Stomach smooth muscle (tissue), 2 donors: Measurements from ENCODE around the gene REXO4.

Experiments used
- H3K27ac ChIP-seq: one replicate; pipeline ENCODE4 v1.7.0; 2013; ENCODE audit warnings: mild to moderate bottlenecking, low read length, inconsistent platforms
- H3K27me3 ChIP-seq, 2 donors: one replicate each; pipeline ENCODE4 v1.7.0; 2013; ENCODE audit warnings: low read length in 2 of 2; ENCODE audit not compliant: insufficient read depth in 2 of 2, control insufficient read depth in 1 of 2
- H3K36me3 ChIP-seq, 2 donors: one replicate each; pipeline ENCODE4 v1.7.0; 2013; ENCODE audit warnings: low read length in 2 of 2; ENCODE audit not compliant: control insufficient read depth in 2 of 2, insufficient read depth in 2 of 2
- H3K4me1 ChIP-seq: one replicate; pipeline ENCODE4 v1.7.0; 2013; ENCODE audit warnings: low read length; ENCODE audit not compliant: control insufficient read depth, insufficient read depth
- H3K4me3 ChIP-seq, 2 donors: one replicate each; pipeline ENCODE4 v1.7.0; 2013; ENCODE audit warnings: low read length in 2 of 2
- H3K9ac ChIP-seq, 2 donors: one replicate each; pipeline ENCODE4 v1.7.0; 2013; ENCODE audit warnings: low read length in 2 of 2, mild to moderate bottlenecking in 1 of 2
- H3K9me3 ChIP-seq, 2 donors: one replicate each; pipeline ENCODE4 v1.7.0; 2013; ENCODE audit warnings: low read length in 2 of 2; ENCODE audit not compliant: control insufficient read depth in 2 of 2
- donor health status: healthy.
- donor health status: Pancreatic carcinoma.

The REXO4 gene

DNA sequence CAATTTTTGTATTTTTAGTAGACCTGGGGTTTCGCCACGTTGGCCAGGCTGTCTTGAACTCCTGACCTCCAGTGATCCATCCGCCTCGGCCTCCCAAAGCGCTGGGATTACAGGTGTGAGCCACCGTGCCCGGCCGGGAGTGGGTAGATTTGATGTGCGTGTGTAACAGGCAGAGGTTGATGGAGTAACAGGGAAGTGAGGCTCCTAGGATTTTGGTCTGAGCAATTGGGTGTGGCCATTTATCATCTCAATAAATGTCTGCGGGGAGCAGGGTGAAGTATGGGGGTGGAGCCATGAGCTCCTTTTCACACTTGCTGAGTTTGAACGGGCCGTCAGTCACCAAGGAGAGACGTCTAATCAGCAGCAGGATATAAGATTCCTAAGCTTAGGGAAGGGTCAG, 1.2 kb upstream of the REXO4 start:
- Histone ChIP-seq H3K4me3 (no peak overlapping the region), H3K36me3 (peaks cover 6 to 13% of the 10 kb centered on the region in 2 donors), H3K27ac (no peak overlapping the region), H3K9ac (no peak overlapping the region), H3K27me3 (peaks cover 0 to 4% of the 10 kb centered on the region in 2 donors), H3K4me1 (peaks cover 24% of the 10 kb centered on the region), H3K9me3 (no peaks in the 10 kb centered on the region)

DNA sequence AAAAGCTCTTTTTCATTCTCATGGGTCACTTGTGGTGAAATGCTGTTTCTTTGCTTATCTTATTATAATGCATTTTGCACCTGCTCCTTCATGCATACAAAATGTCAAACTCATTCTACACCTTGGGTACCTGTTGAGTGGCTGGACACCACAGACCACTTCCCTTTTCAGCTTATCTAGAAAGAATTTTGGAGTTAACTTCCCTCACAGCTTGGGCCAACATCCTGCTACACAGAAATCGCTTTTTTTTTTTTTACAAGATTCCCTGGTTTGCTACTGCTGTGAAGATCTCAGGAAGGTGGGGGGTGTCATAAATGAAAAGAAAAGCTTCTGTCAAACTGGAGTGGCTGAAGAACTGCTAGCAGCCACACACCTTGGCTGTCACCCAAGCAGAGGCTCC, 2.6 kb downstream of the REXO4 start:
- Histone ChIP-seq H3K36me3 (peaks cover 30 to 34% of the 10 kb centered on the region in 2 donors), H3K9me3 (no peaks in the 10 kb centered on the region), H3K27ac (no peak overlapping the region), H3K4me1 (peaks cover 25% of the 10 kb centered on the region), H3K4me3 (no peak overlapping the region), H3K27me3 (no peaks in the 10 kb centered on the region), H3K9ac (no peak overlapping the region)

DNA sequence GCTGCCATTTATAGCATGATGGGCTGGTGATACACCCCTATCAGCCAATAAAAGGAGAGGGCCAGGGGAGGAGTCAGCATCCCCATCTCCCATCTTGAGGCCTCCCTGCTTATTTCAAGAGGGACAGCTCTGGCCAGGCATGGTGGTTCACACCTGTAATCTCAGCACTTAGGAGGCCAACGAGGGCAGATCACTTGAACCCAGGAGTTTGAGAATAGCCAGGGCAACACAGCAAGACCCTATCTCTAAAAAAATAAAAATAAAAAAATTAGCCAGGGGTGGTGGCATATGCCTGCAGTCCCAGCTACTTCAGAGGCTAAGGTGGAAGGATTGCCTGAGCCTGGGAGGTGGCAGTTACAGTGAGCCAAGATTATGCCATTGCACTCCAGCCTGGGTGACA, 9.8 kb downstream of the REXO4 start:
- H3K4me1 ChIP-seq, result peaks cover 8% of the 10 kb centered on the region
- H3K27me3 ChIP-seq, result no peaks in the 10 kb centered on the region
- peaks cover 36 to 51% of the 10 kb centered on the region in 2 donors for H3K36me3 ChIP-seq
- H3K9ac ChIP-seq, result no peak overlapping the region
- no peak overlapping the region for H3K4me3 ChIP-seq
- H3K27ac ChIP-seq, result no peak overlapping the region
- H3K9me3 ChIP-seq, result no peaks in the 10 kb centered on the region

DNA sequence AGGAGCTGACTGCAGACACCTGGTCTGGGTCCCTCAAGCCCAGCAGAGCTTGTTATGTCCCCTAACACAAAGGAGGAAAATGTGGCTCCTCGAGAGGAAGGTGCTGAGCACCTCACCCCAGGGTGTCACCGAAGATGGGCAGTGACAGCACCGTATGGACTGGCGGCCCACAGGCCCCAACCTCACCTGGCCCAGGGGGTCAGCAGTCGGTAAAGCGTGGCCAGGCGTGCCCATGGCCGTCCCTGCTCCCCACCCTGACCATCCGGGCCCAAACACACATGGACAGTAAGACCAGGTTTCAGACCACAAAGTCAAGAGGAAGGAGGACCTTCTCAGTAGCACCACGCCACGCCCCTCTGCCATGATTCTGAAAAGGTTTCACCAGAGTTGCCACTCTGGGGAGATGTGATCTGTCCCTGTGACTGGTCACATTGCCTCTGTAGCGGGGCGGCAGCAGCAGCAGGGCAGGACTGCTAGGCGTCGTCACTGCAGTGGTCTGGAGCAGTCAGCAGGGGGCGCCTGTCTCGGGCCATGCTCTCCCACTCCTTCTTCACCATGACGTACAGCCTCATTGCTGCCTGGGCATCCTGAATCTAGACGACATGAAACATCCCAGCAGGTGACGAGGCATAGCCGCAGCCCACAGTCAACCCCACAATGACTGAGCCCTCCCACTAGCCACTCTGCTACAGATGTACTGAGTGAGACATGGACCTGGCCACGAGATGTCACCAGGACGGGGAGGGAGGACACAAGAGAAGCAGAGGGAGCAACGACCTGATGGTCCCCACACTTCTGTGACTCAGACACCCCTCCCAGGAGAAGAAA, 11.1 kb downstream of the REXO4 start:
- Histone ChIP-seq H3K9me3 (no peaks in the 10 kb centered on the region), H3K27me3 (no peaks in the 10 kb centered on the region), H3K4me1 (peaks cover 8% of the 10 kb centered on the region), H3K27ac (no peak overlapping the region), H3K36me3 (peaks cover 26 to 41% of the 10 kb centered on the region in 2 donors), H3K9ac (no peak overlapping the region), H3K4me3 (no peak overlapping the region)

DNA sequence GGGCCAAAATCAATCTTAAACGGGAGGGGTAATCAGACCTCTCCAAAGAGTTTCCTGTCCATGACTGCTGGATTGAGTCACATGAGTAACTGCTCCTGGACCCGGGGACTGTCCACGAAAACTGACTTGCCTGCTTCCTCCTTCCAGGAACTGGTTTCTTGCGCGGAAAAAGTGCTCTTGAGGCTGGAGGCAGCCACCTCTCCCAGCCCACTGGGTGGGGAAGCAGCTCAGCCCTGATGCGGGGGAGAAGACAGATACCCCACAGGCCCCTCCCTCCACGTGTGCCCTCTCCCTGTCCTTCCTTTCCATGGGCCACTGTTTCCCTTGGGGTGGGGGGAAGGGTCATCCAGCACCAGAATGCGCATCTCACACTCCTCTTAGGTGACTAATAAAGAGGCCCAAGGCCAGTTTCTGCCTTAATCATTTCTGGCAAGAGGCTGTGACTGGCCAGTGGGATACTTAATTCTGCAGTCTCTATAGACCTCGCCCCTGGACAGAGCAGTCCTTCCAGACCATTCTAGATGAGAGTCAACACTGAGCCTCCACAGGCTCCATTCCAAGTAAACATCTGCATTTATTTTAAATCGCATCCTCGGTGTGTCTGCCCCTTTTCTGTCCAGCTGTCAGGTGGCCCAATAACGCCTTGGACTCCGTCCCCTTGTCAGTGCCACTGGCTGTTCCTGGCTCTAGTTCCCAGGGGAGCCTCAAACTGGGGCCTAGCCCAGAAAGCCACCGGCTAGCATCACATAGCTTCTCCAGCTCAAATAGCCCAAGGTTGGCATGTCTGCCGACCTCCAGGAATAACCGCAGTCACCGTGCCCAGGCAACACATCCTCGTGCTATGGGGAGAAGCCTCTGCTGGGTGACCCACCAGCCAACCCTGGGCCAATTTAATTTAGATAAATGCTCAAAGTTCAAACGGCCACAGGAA, 12.0 kb downstream of the REXO4 start:
- Histone ChIP-seq H3K4me3 (no peak overlapping the region), H3K36me3 (peaks cover 24 to 35% of the 10 kb centered on the region in 2 donors), H3K4me1 (peaks cover 8% of the 10 kb centered on the region), H3K9me3 (no peaks in the 10 kb centered on the region), H3K9ac (no peak overlapping the region), H3K27ac (no peak overlapping the region), H3K27me3 (no peaks in the 10 kb centered on the region)

DNA sequence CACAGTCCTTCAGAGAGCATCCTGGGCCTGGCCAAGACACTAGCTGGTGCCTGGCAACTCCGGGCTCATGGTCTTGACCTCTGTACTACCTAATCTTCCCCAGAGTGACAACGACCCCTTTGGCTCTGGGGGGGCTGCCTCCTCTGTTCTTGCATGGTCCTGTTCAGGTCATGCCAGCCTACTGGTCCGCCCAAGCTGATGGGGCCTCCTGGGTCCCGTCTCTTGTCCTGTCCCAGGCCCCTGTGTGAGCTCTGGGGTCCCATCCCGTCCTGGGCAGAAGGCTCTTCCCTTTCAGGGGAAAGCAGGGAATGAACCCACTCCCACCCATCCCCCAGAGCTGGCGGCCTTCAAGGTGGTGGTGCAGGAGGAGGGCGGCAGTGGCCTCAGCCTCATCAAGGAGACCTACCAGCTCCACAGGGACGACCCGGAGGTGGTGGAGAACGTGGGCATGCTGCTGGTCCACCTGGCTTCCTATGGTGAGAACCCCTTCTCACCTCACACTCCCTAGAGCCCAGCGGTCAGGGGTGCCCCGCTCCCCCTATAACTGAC, 13.3 kb downstream of the REXO4 start:
- peaks cover 18 to 24% of the 10 kb centered on the region in 2 donors for H3K36me3 ChIP-seq
- no peaks in the 10 kb centered on the region for H3K9me3 ChIP-seq
- H3K27ac ChIP-seq, result no peak overlapping the region
- H3K9ac ChIP-seq, result no peak overlapping the region
- peaks cover 8% of the 10 kb centered on the region for H3K4me1 ChIP-seq
- H3K27me3 ChIP-seq, result no peaks in the 10 kb centered on the region
- H3K4me3 ChIP-seq, result no peak overlapping the region

DNA sequence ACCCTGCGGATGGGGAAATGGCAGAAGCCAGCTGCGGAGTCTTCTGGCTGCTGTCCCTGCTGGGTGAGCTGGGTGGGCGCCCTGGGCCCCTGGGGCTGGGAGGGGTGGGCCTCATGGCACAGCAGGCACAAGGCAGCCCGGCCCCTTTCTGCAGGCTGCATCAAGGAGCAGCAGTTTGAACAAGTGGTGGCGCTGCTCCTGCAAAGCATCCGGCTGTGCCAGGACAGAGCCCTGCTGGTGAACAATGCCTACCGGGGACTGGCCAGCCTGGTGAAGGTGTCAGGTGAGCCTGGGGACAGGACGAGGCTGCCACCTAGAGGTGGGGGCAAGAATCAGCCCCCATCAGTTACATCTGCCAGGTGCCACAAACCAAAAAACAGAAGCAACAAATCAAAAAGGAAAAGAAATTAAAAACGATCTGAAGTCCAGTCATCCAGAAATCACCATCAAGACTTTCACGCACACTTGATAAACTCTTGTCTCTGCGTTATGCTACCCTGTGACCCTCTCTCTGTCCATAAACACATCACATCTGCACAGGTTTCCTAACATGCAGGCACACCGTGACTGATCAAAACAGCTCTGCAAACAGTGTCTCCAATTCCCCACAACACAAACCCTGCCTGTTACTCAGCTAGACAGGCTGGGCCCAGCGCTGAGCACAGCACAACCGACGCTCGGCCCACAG, 13.9 kb downstream of the REXO4 start:
- no peak overlapping the region for H3K9ac ChIP-seq
- no peaks in the 10 kb centered on the region for H3K9me3 ChIP-seq
- H3K36me3 ChIP-seq, result peaks cover 18 to 24% of the 10 kb centered on the region in 2 donors
- H3K27me3 ChIP-seq, result no peaks in the 10 kb centered on the region
- no peak overlapping the region for H3K27ac ChIP-seq
- peaks cover 8% of the 10 kb centered on the region for H3K4me1 ChIP-seq
- H3K4me3 ChIP-seq, result no peak overlapping the region

DNA sequence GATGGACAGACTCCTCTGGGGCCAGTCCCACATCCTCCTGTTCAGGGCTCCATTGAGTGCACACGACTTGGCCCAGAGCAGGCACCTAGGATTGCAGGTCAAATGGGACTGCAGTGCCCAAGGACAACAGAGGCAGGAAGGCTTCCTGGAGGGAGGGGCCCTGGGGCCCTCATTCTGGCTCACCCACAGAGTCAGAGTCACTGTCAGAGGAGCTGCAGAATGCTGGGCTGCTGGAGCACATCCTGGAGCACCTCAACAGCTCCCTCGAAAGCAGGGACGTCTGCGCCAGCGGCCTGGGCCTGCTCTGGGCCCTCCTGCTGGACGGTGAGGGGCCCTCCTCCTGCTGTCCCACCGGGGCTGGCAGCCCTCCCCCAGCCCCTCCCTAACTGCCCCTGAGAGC, 15.1 kb downstream of the REXO4 start:
- Histone ChIP-seq H3K4me3 (no peak overlapping the region), H3K4me1 (peaks cover 8% of the 10 kb centered on the region), H3K27ac (no peak overlapping the region), H3K36me3 (peaks cover 18 to 21% of the 10 kb centered on the region in 2 donors), H3K9me3 (no peaks in the 10 kb centered on the region), H3K27me3 (no peaks in the 10 kb centered on the region), H3K9ac (no peak overlapping the region)

DNA sequence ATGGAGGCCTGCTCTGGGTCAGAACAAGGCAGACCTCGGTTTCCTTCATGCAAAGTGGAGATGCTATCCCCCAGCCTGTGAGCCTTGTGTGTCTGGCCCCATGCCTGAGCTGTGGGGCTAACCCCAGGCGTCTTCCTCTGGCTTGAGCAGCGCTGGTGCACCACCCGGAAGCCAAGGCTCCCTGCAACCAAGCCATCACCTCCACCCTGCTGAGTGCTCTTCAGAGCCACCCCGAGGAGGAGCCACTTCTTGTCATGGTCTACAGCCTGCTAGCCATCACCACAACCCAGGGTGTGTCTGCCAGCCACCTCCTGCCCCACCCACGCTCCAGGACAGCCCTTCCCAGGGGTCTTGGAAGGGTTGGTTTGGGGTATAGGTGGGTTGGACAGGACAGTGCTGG, 16.2 kb downstream of the REXO4 start:
- Histone ChIP-seq H3K27ac (no peak overlapping the region), H3K27me3 (no peaks in the 10 kb centered on the region), H3K4me3 (no peak overlapping the region), H3K9me3 (no peaks in the 10 kb centered on the region), H3K4me1 (peaks cover 8% of the 10 kb centered on the region), H3K9ac (no peak overlapping the region), H3K36me3 (peaks cover 7 to 13% of the 10 kb centered on the region in 2 donors)

DNA sequence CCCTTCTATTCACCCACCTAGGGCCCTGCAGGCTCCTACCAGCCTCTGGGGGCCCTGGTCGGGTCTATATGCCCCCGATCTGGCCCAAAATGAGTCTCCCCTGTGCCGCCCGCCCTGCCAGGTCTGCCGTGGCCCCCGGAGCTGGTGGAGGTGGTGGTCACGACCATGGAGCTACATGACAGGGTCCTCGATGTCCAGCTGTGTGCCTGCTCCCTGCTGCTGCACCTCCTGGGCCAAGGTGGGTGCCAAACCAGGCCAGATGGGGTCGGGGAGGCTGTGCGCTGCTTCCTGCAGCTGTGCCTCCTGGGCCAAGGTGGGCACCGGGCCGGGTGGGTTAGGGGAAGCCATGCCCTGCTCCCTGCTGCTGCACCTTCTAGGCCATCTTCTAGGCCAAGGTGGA, 17.5 kb downstream of the REXO4 start:
- Histone ChIP-seq H3K4me3 (no peak overlapping the region), H3K9ac (no peak overlapping the region), H3K4me1 (no peaks in the 10 kb centered on the region), H3K9me3 (no peaks in the 10 kb centered on the region), H3K27me3 (no peaks in the 10 kb centered on the region), H3K36me3 (peaks cover 1 to 4% of the 10 kb centered on the region in 2 donors), H3K27ac (no peak overlapping the region)
